Stimulated activated CD4-positive, alpha-beta T cell treated with anti-CD3 and anti-CD28 coated beads, Interleukin-15, amount 100 ng/mL, for 48 hours (primary cell): ENCODE measurements around the gene ZNF37A.
"Not testable (repeated sequence)": the region's sequence is repeated elsewhere in the genome, so short reads cannot be mapped to it uniquely, and the experiment has no call there.

Source experiments
- DNase-seq, 2 donors: peaks; one replicate each; pipeline ENCODE4 v3.0.0-alpha.2; 2020; ENCODE audit warnings: low read depth in 2 of 2

ZNF37A gene

DNA sequence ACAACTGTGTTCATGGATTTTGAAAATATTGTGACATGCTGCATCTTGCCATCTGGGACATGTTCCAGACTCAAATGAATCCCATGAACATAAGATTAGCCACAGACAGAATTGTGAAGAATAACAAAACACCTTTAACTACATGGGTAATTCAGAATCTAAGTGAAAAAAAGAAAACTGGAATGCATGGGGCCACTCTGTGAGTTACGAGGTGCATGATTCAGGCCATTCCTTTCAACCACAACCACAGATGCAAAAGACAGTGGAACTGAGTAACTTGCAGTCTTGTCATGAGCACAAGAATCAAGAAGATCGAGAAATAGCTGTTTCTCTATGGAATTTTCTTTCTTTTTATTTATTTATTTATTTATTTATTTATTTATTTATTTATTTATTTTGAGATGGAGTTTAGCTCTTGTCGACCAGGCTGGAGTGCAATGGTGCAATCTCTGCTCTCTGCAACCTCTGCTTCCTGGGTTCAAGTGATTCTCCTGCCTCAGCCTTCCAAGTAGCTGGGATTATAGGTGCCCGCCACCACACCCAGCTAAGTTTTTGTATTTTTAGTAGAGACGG lies 56.8 kb downstream of the ZNF37A start:
- not testable (repeated sequence) for DNase-seq

DNA sequence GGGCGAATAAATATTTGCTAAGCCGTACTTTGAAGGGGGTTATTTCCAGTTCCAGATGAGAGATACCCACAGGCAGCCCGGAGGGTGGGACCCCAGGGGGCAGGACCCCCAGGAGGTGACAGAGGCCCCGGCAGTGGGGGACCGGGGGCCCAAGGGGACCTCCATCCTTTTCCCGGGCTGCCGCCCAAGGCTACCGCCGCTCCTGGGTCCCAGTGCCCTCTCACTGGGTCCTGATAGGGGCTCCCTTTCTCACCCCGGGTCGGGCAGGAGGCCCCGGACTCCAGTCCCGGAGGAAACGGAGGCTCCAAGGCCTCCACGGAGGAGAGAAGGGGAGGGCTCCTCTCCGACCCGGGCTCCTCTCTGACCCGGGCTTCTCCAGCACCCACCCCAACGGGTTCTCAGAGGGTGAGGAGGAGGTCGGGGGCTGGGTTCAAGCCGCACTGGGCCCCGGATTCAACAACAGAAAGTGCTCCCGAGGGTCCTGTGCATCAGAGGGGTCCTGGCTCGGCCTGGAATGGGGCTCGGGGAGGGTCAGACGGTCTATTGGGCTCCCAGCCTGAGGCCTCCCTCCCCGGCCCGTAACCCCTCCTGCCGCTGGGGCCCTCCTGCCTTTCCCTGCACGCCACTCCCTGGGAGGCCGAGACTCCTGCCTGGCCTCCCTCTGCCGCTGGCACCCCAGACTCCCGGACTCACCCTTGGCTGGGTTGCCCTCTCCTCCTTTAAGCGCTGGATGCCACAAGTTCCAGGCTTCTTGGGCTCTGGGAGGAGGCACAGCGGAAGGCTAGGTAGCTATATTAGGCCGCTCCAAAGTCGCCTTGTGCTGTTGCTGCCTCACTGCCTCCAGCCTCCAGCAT lies 62.5 kb downstream of the ZNF37A start:
- DNase-seq, result no peak

- DNase-seq, result no peak
Measured at GRCh38 chr10:38157270-38157685, 63.1 kb downstream of the ZNF37A start.

- DNase-seq, result no peak
Measured at GRCh38 chr10:38159004-38159403, 64.9 kb downstream of the ZNF37A start.

- DNase-seq, result no peak
Measured at GRCh38 chr10:38163617-38164016, 69.5 kb downstream of the ZNF37A start.

DNA sequence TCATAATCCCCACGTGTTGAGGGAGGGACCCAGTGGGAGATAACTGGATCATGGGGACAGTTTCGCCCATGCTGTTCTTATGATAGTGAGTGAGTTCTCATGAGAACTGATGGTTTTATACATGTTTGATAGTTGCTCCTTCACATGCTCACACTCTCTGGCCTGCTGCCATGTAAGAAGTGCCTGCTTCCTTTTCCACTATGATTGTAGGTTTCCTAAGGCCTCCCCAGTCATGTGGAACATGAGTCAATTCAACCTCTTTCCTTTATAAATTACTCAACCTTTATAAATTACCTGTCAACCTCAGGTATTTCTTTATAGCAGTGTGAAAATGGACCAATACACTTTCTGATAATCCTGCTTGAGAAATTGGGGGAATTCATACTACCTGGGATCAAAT lies 80.2 kb downstream of the ZNF37A start:
- DNase-seq, result no peak

DNA sequence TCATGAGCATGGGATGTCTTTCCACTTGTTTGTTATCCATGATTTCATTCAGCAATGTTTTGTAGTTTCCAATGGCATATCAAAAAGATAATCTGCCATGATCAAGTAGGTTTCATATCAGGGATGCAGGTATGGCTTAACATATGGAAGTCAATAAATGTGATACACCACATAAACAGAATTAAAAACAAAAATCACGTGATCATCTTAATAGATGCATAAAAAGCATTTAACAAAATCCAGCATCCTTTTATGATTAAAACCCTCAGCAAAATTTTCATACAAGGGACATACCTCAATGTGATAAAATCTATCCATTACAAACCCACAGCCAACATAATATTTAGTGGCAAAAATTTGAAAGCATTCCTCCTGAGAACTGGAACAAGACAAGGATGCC lies 90.3 kb downstream of the ZNF37A start:
- DNase-seq, result no peak
